HG03196 (cell line): ENCODE results near the gene CBFA2T3.

Experiments used
- ATAC-seq: cut with Tn5 transposase; IDR thresholded peaks from one replicate; pipeline ENCODE4 v1.9.1; 2021; ENCODE audit not compliant: unreplicated experiment

The CBFA2T3 gene

GRCh38 chr16:88865310-88865709 is 111.7 kb downstream of the CBFA2T3 start:
- ATAC-seq = no peak

GRCh38 chr16:88864521-88864920 is 112.5 kb downstream of the CBFA2T3 start:
- no peak for ATAC-seq

- ATAC-seq = no peak
Observed at GRCh38 chr16:88864099-88864498, 112.9 kb downstream of the CBFA2T3 start.

DNA sequence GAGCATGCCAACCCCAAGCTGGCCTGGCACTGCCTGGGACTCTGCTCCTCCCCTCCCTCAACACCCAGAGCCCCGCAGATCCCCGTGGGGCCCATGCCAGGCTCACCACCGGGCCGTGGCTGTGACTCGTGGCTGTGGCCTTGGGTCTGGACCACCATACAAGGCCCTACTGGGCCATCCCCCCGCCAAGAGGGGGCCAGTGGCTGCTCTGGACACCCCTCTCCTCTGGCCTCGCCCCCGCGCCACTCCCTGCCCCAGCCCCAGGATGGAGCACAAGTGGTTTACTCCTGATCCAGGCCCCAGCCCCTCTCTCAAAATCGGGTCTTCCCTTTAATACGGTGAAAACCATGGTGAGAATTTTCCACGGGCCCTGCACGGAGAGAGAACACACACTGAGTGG is 113.6 kb downstream of the CBFA2T3 start:
- ATAC-seq = no peak

DNA sequence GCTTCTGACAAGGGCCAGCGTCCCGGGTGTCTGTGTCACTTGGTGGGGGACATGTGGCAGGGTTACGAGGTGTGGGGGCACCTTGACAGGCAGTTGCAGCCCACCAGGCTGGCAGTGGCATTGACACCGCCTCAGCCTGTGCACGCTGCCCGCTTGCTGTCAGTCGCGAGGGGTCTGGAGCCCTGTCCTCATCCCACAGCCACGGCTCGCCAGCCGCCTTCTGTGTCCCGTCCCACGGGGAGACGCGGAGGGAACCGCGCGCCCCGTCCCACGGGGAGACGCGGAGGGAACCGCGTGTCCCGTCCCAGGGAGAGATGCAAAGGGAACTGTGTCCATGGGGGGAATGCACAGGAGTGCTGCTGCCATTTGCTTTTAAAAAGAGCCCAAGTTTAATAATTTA is 114.0 kb downstream of the CBFA2T3 start:
- ATAC-seq = no peak

DNA sequence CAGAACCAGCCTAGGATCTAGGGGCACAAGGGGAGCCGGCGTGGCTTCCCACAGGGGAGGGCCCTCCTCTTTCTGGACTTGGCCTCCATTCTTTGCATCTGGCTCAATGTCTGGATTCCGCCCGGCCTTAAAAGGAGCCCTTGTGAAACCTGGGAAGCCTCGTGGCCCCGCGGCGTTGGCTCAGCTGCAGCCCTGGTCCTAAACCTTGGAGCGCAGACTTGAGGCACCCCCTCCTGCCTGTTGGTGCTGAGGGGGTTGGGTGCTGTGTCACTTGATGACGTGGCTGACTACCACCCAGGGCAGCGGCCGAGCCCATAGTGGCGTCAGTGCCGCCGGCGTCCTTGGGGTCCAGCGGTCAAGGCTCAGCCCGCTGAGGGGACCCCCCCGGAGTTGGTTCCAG is 115.6 kb downstream of the CBFA2T3 start:
- ATAC-seq = no peak

DNA sequence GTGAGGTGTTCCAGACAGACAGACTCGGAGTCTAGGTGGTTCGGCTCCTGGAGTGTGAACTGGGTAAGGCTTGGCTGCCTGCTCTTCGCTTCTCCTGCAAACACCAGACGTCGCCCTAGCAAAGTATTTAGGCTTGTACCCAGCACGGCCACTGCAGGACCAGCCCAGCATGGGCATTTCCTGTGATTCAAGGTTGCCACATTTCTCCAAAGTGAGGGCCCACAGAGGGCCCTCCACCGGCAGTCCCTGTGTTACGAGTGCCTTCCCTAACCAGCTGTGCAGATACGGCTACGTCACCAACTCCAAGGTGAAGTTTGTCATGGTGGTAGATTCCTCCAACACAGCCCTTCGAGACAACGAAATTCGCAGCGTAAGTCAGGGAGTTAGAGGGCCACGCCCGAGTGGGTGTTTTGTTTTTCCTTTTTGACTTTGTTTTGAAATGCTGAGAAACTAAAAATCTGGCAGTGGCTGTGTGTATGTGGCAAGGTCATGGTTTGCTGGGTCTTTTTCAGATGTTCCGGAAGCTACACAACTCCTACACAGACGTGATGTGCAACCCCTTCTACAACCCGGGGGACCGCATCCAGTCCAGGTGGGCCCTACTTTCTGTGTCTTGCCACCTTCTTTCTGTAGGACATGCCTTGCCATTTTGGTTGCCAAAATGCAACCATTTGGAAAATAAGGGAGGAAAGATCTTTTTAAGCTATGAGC is 117.5 kb downstream of the CBFA2T3 start:
- ATAC-seq = no peak

DNA sequence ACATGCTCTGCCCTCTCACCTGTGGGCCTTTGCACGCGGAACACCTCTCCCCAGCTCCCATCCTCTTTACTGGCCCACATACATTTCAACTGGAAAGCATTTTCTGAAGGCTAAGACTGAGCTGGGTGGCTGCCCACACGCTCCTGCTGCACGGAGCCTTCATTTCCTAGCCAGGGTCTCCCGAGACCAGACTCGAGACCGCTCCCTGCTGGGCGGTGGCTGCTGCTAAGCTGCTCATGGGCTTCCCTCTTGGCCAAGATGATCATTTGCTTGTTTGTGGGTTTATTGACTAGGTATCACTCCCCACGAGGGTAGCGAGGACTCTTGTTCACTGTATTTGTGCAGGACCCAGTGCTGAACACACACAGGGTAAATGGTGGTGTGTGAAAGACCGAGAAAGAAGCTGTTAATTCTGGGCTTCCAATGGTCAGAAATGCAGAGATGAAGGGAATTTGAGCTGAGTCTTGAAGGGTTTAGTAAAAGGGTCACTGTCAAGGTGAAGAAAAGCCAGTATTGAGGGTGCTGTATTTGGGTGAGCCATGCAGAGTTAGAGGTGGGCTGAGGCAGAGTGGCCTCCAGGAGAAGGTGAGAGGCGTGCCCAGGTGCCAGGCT is 119.2 kb downstream of the CBFA2T3 start:
- ATAC-seq = peak; percentile 30

DNA sequence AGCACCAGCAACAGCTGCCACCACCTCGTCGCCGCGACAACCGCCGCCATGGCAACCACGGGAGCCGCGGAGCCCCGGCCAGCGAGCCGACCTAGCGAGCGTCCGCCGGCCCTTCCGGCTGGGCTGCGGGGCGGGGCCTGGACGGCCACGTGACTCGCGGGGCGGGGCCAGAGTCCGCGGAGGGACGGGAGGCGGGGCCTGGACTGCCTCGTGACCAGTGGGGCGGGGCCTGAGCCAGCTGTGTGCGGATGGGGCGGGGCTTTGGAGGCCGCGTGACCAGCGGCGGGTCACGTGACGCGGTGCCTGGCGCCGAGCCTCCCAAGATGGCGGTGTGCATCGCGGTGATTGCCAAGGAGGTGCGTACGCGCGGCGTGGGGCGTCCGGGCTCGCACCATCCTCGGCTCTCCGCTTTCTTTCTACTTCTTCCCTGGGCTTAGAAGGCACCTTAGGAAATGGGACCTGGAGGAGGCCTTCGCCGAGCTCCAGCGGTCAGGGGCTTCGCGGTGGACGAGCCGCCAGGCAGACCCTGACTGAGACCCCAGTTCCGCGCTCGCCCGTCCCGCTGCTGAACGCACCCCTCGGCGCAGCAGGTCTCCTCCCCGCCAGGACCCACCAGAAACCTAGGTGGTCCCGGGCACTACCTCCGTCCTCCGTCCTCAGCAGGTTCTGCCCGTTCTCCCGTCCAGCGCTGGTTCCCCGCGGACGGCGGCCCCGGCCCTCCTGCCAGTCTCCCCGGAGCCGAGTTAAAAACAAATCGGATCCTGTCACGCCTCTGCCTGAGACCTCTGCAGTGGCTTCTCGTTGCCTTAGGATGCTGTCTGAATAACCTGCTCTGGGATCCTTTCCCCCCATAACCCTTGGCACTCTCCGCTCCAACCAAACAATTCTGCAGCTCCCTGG is 119.9 kb downstream of the CBFA2T3 start, which contains the start of the genes GALNS and TRAPPC2L:
Gene GALNS, minus strand, starts transcription at position 120 of the 900 bp plus-strand sequence. Its CDS starts 70 bp downstream, at position 50.
Gene TRAPPC2L, plus strand, starts transcription at position 300 of the 900 bp plus-strand sequence. Its CDS starts 24 bp downstream, at position 324.
- peak; percentile 75 for ATAC-seq

GRCh38 chr16:88856122-88856827 is 120.7 kb downstream of the CBFA2T3 start:
- no peak for ATAC-seq

DNA sequence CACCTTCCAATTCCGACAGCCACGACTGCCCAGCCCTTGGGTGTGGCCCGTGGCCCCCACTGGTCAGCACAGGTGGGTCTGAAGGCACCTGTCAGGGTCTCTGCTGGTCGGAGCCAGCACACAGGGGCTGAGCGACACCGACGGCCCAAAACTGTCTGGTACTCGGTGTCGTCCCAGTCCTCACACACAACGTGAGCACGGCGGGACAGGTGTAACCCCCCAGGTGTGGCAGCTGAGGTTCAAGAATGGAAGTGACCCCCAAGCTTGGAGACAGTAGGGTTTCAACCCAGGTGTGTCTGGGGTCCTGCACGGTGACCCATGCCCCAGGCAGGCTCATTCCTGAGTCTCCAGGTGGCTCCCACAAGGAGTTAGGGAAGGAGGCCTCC is 121.3 kb downstream of the CBFA2T3 start:
- ATAC-seq = no peak

DNA sequence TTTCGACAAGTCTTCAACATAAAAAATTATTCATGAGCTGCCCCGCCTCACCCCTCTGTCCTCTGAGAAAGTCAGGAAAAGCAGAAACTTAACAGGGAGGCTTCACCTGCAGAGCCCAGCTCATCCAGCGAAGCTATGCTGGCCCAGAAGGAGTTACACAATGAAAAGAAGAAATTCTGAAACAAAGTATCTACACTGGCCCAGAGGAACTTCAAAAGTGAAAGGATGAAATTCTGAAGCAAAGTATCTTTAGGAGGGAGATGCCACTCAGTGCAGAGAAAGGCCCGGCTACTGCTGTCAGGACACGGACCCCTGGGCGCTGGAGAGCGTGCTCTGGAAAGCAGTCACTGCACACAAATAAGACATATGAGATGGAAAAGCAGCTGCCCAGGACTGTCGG is 121.8 kb downstream of the CBFA2T3 start:
- no peak for ATAC-seq

DNA sequence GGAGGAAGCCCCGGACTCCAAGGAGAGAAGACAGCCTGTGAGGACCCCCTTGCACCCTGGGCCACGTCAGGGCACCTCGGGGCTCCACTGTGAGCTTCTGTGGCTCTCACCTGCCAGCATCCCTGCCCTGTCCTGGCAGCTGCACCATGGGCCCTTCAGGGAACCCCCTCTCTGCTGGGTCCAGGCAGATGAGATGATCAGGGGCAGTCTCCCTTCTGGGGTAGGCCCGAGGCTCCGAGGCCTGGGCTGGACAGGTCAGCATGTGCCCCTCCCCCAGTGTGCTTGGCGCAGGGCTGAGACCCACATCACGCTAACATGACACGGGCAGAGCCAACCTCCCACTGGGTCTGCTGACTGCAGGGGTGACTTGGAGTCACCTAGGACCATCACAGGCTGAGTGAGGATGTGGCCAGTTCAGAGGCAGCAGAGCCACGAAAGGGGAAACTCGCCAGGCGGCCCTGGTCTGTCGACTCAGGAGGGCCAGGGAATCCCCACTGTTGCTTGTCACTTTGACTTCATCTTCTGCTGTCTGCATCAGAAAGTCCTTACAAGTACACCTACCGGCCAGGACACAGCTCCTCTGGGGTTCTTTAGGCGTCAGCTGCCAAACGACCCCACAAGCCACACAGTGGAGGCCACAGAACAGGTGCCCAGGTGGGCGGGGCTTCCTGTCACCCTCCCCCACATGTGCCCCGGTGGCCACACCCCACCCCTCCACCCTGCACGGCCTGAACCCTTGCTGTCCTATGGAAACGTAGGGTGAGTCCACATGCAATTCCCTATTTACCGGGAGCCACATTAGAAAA is 122.5 kb downstream of the CBFA2T3 start:
- no peak for ATAC-seq

DNA sequence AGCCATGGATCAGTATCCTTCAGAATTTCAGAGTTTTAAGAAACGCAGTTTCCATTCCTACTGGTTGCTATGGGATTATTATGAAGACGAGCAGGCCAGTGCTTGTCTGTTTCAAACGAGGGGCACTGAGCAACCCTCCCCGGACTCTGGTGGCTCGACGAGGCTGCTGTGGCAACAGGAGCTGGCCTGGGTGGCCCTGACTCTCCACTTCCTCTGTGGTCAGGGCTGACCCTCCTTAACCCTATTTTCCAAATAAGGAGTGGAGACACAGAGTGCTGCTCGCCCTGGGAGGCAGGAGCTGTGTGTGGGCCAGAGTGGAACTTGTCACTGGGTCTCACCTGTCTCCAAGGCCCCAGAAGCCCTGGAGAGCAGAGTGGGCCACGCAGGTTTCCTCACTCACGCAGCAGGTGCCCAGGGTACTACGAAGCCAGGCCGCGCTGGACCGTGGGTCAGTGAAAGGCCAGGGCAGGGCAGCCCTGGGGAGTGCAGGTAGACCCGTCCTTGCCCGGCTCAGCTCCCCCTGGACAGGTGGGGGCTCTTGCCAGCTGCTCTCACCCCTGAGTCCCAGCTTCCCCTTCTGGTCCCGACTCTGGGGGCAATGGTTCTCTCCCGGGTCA is 123.6 kb downstream of the CBFA2T3 start:
- ATAC-seq = no peak

DNA sequence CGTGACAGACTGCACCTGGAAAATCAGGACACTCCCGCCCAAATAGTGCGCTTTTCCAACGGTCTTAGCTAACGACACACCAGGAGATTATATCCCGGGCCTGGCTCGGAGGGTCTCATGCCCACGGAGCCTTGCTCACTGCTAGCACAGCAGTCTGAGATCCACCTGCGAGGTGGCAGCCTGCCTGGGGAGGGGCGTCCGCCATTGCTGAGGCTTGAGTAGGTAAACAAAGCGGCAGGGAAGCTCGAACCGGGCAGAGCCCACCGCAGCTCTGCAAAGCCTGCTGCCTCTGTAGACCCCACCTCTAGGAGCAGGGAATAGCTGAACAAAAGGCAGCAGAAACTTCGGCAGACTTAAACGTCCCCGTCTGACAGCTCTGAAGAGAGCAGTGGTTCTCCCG is 125.4 kb downstream of the CBFA2T3 start:
- ATAC-seq = no peak

GRCh38 chr16:88850531-88851199 is 126.3 kb downstream of the CBFA2T3 start:
- no peak for ATAC-seq

- ATAC-seq = no peak
Observed at GRCh38 chr16:88848557-88848956, 128.4 kb downstream of the CBFA2T3 start.

GRCh38 chr16:88847654-88848053 is 129.4 kb downstream of the CBFA2T3 start:
- ATAC-seq = no peak

- ATAC-seq = no peak
Observed at GRCh38 chr16:88846088-88846487, 130.9 kb downstream of the CBFA2T3 start.
